Peyer's patch (tissue), 4 donors: Measurements from ENCODE around the gene TDRD7. TPM values are rescaled to one million over a fixed set of nuclear protein-coding genes. Genes with fewer than 3 reads are reported as not detected.

ENCODE experiments used
- DNase-seq, 3 donors: peaks; one replicate each; pipeline ENCODE4 v3.0.0-alpha.2; 2017 to 2019
- H3K27ac ChIP-seq, 4 donors: fragments of 200-600 bp; sonication (generic); one replicate each; pipeline ENCODE4 v1.5.1; 2016 to 2019
- H3K27me3 ChIP-seq, 2 donors: fragments of 200-600 bp; sonication (generic); one replicate each; pipeline ENCODE4 v1.5.1; 2019
- H3K36me3 ChIP-seq, 3 donors: fragments of 200-600 bp; sonication (generic); one replicate each; pipeline ENCODE4 v1.5.1; 2016 to 2019
- H3K4me1 ChIP-seq, 4 donors: fragments of 200-600 bp; sonication (generic); one replicate each; pipeline ENCODE4 v1.5.1; 2016 to 2019
- H3K4me3 ChIP-seq, 4 donors: fragments of 200-600 bp; sonication (generic); 1 replicate in 3 of 4; 2 replicates in 1 of 4; pipeline ENCODE4 v1.5.1; 2016 to 2019; ENCODE audit warnings: mild to moderate bottlenecking in 1 of 4
- H3K9me3 ChIP-seq, 4 donors: fragments of 200-600 bp; sonication (generic); one replicate each; pipeline ENCODE4 v1.5.1; 2016 to 2019; ENCODE audit warnings: mild to moderate bottlenecking in 1 of 4
- POLR2A ChIP-seq, 2 donors: fragments of 450-650 bp; IDR thresholded peaks; one replicate each; pipeline ENCODE4 v1.5.1; 2017; ENCODE audit warnings: antibody characterized with exemption in 2 of 2, mild to moderate bottlenecking in 2 of 2, moderate library complexity in 2 of 2
- total RNA-seq, 4 donors: library from RNA; depleted of rRNA; stranded (reverse); fragments of >200 nt; gene quantifications; one replicate each; pipeline ENCODE4 v1.1.0, GENCODE V29; 2016
- TF ChIP-seq, protein P1 (sequence below), 6 experiments: fragments of 450-650 bp in 4 of 6; fragments of 200-600 bp in 2 of 6; sonication (generic) in 1 of 6; IDR thresholded peaks; one replicate each; pipeline ENCODE4 v1.5.1; 2017 to 2019; ENCODE audit warnings: antibody characterized with exemption in 6 of 6, mild to moderate bottlenecking in 3 of 6, moderate library complexity in 1 of 6

Gene TDRD7
- total RNA-seq, 4 donors from 2014 or later: 11.6 to 28.5 (median 22.5) TPM

DNA sequence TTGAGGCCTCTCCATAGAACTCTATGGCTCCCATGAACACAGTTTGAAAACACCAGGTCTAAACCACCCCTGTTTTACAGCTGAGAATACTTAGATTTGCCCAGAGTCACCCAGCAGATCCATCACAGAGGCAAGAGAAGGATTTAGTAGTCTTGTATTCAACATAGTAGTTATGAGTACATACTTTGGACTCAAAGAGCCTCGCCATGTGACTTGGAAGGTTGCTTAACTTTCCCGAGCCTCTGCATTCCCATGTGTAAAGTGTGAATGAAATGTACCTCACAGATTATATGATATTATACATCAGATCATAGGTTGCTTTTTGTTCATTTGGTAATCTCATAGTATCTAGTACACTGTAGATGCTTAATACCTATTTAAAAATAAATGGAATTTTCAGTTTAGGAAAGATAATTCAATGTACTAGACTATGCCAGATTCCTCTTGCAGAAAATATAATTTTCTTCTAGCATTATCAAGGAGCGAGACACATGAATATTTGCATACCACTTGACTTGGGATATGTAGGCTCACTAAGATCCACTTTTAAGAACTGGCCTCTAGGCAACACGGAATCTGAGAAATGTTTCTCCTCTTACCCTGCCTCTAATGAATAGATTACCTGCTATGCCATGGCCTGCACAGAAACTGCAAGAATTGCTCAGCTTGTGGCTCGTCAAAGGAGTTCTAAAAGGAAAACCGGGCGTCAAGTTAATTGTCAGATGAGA, 18.6 kb downstream of the TDRD7 start:
- no peak for DNase-seq
- Histone ChIP-seq H3K27ac (no peak overlapping the region), H3K27me3 (no peaks in the 10 kb centered on the region), H3K9me3 (no peaks in the 10 kb centered on the region), H3K4me3 (no peak overlapping the region), H3K4me1 (no peaks in the 10 kb centered on the region), H3K36me3 (peaks cover 0 to 63% (median 0%) of the 10 kb centered on the region in 3 donors)
- no peak for TF ChIP-seq POLR2A (IDR thresholded peaks at IDR 0.05)
- TF ChIP-seq, protein P1, sequence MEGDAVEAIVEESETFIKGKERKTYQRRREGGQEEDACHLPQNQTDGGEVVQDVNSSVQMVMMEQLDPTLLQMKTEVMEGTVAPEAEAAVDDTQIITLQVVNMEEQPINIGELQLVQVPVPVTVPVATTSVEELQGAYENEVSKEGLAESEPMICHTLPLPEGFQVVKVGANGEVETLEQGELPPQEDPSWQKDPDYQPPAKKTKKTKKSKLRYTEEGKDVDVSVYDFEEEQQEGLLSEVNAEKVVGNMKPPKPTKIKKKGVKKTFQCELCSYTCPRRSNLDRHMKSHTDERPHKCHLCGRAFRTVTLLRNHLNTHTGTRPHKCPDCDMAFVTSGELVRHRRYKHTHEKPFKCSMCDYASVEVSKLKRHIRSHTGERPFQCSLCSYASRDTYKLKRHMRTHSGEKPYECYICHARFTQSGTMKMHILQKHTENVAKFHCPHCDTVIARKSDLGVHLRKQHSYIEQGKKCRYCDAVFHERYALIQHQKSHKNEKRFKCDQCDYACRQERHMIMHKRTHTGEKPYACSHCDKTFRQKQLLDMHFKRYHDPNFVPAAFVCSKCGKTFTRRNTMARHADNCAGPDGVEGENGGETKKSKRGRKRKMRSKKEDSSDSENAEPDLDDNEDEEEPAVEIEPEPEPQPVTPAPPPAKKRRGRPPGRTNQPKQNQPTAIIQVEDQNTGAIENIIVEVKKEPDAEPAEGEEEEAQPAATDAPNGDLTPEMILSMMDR (IDR thresholded peaks at IDR 0.05): no peak

DNA sequence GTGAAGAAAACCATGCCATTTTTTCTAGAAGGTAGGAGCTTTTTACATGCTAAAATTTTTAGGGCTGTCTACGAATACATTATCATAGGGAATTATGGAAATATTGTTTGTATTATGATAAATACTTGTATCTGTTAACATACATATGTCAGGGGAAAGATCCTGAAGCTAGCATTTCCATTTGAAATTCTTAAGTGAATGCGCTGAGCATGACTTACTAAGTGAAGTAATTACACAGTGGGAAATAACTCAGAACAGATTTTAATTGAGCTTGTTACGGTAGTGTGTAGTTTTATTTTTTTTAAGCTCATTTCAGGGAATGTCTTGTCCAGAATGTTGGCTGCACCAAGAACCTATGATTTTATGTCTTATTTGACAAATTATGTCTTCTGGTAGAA, 19.1 kb downstream of the TDRD7 start:
- no peak overlapping the region for H3K27ac ChIP-seq
- H3K9me3 ChIP-seq: no peaks in the 10 kb centered on the region
- H3K27me3 ChIP-seq: no peaks in the 10 kb centered on the region
- H3K4me1 ChIP-seq: no peaks in the 10 kb centered on the region
- no peak overlapping the region for H3K4me3 ChIP-seq
- peaks cover 0 to 63% (median 0%) of the 10 kb centered on the region in 3 donors for H3K36me3 ChIP-seq
- TF ChIP-seq, protein P1 (IDR thresholded peaks at IDR 0.05): no peak
- no peak for TF ChIP-seq POLR2A (IDR thresholded peaks at IDR 0.05)
- DNase-seq: no peak

DNA sequence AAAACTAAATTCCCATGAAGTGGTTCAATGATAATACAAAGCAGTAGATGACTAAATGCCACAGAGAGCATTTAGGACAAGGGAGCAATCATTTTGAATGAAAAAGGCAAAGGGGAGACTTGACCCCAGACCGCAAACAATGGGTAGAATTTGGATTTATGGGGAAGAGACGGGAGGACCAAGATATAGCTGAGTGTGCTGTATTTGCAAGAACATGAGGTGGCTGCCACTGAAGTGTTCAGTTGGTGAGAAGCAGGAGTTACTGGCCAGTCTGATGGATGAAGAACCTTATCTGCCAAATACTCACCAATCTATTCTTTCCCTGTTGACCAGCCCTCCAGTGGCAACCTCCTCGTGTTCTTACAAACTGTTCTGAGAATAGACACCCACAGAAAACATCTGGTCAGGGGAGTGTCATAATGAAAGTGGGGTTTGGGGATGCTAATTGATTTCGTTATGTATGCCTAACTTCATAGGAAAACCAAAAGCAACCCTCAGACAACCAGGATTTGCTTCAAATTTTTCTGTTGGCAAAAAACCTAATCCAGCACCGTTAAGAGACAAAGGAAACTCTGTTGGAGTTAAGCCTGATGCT, 19.8 kb downstream of the TDRD7 start:
- H3K27ac ChIP-seq: no peak overlapping the region
- no peak for TF ChIP-seq POLR2A (IDR thresholded peaks at IDR 0.05)
- TF ChIP-seq, protein P1 (IDR thresholded peaks at IDR 0.05): no peak
- H3K9me3 ChIP-seq: no peaks in the 10 kb centered on the region
- no peak for DNase-seq
- H3K4me3 ChIP-seq: no peak overlapping the region
- peaks cover 0 to 63% (median 0%) of the 10 kb centered on the region in 3 donors for H3K36me3 ChIP-seq
- H3K4me1 ChIP-seq: no peaks in the 10 kb centered on the region
- no peaks in the 10 kb centered on the region for H3K27me3 ChIP-seq

DNA sequence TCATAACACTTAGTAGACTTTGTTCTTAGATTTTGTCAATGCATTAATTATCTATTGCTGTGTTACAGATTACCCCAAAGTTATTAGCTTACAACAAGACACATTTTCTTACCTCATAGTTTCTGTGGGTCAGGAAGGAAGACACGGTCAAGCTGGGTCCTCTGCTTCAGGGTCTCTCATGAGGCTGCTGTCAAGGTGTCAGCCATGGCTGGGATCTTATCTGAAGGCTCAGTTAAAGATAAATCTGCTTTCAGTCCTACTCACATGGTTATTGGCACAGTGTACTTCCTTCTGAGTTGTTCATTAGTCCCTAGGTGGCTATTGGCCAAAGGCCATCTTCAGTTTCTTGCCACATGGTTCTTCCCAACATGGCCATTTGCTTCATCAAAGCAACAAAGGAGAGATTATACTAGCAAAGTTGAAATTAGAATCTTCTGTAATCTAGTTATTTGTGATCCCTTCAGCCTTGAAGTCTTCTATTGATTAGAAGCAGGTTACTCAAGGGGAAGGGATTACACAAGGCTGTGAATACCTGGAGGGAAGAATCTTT, 25.2 kb downstream of the TDRD7 start:
- TF ChIP-seq, protein P1 (IDR thresholded peaks at IDR 0.05): no peak
- peak in 1 of 2 donors; percentile 22 for TF ChIP-seq POLR2A (IDR thresholded peaks at IDR 0.05)
- peak in 1 of 3 donors; percentile 49 for DNase-seq
- H3K27ac ChIP-seq: peak overlapping the region in 2 of 4 donors; percentile 5 to 42
- no peaks in the 10 kb centered on the region for H3K27me3 ChIP-seq
- H3K36me3 ChIP-seq: peaks cover 0 to 48% (median 0%) of the 10 kb centered on the region in 3 donors
- H3K4me1 ChIP-seq: no peaks in the 10 kb centered on the region
- no peak overlapping the region for H3K4me3 ChIP-seq
- H3K9me3 ChIP-seq: no peaks in the 10 kb centered on the region

DNA sequence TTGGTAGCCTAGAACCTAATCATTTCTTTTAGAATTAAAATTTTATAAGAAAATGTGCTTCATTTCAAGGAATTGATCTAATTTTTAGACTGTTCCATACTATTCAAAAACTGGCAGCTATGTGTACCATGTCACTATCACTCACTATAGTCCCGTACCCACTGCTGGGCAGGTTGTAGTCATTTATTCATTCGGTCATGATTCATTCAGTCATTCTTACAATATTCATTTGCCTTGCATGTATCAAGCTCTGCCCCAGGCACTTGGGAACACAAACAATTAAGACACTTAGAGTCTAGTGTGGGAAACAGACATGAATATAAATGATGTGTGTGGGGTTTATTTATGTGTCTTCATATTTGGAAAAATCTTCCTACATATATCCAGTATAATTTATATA, 26.4 kb downstream of the TDRD7 start:
- TF ChIP-seq, protein P1 (IDR thresholded peaks at IDR 0.05): no peak
- no peak for TF ChIP-seq POLR2A (IDR thresholded peaks at IDR 0.05)
- Histone ChIP-seq H3K36me3 (peaks cover 0 to 41% (median 0%) of the 10 kb centered on the region in 3 donors), H3K4me1 (no peaks in the 10 kb centered on the region), H3K4me3 (no peak overlapping the region), H3K27ac (no peak overlapping the region), H3K9me3 (no peaks in the 10 kb centered on the region), H3K27me3 (no peaks in the 10 kb centered on the region)
- DNase-seq: no peak
